ENCODE measurements around the gene MAP2K5.

The MAP2K5 gene

DNA sequence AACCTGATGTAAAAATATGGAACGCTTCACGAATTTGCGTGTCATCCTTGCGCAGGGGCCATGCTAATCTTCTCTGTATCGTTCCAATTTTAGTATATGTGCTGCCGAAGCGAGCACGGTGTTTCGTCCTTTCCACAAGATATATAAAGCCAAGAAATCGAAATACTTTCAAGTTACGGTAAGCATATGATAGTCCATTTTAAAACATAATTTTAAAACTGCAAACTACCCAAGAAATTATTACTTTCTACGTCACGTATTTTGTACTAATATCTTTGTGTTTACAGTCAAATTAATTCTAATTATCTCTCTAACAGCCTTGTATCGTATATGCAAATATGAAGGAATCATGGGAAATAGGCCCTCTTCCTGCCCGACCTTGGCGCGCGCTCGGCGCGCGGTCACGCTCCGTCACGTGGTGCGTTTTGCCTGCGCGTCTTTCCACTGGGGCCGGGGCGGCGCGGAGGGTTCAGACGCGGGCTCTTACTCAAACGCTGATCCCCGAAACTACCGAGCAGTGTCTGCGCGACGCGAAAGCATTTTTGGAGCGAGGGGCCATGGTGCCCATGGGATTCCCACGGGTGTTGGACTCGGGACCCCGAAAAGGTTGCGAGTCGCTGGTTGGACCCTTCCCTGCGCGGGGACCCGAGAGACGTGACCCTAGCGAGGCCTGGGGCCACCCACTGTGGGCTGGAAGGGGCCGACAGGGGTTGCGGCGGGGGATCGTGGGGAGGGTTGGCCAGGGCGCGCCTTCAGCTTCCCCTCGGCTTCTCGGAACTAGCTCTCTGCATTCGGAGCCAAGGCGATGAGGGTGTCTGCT is 297.6 kb downstream of the MAP2K5 start, which contains the start of gene RNU6-1:
RNU6-1 (minus strand) TSS at position 117 of the 820 bp plus-strand sequence.
- peak within 1 kb of the TSS; percentile 80 for H3K4me3 Mint-ChIP-seq
- H3K36me3 Mint-ChIP-seq = peaks cover 21% of the 10 kb centered on the region
- peaks cover 32% of the 10 kb centered on the region for H3K4me1 Mint-ChIP-seq
- peak within 1 kb of the TSS; percentile 99 for H3K27ac Mint-ChIP-seq
- DNase-seq (ENCODE audit: low spot score in 2 of 2) (peak; percentile 90 to 96), ATAC-seq (peak; percentile 95)
- H3K9me3 Mint-ChIP-seq = no peaks in the 10 kb centered on the region

- Mint-ChIP-seq H3K36me3 (peaks cover 21% of the 10 kb centered on the region), H3K4me1 (peaks cover 26% of the 10 kb centered on the region), H3K9me3 (no peaks in the 10 kb centered on the region), H3K4me3 (peak overlapping the region; percentile 80), H3K27ac (peak overlapping the region; percentile 99)
- ATAC-seq (no peak), DNase-seq (ENCODE audit: low spot score in 2 of 2) (peak in 1 of 2 donors; percentile 55)
These were observed 298.4 kb downstream of the MAP2K5 start for GRCh38 chr15:67840749-67841512.

GRCh38 chr15:67841513-67841762 is 298.9 kb downstream of the MAP2K5 start:
- peaks cover 24% of the 10 kb centered on the region for H3K4me1 Mint-ChIP-seq
- peak overlapping the region; percentile 80 for H3K4me3 Mint-ChIP-seq
- no peak for DNase-seq (ENCODE audit: low spot score in 2 of 2)
- no peaks in the 10 kb centered on the region for H3K9me3 Mint-ChIP-seq
- peaks cover 21% of the 10 kb centered on the region for H3K36me3 Mint-ChIP-seq
- no peak for ATAC-seq
- H3K27ac Mint-ChIP-seq = peak overlapping the region; percentile 99

DNA sequence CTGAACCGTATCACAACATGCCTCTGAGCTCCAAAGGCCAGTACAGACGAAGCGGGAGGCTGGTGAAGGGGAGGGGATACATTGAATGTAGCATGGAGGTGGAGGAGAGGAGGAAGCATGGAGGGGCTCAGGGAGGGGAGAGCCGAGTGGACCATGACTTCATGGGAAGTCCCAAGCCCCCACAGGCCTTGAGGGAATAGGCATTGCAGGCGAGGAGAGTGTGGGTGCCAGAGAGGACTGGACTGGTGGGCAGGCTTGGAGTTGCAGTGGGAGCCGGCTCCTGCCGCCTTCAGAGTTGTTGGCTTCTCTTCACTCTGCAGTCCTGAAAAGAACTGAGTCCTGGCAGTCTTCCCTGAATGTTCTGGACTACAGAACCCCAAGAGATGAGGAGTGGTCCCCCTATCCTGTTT is 300.6 kb downstream of the MAP2K5 start:
- ATAC-seq (no peak), DNase-seq (ENCODE audit: low spot score in 2 of 2) (no peak)
- Mint-ChIP-seq H3K4me3 (no peak overlapping the region), H3K4me1 (peaks cover 21% of the 10 kb centered on the region), H3K36me3 (peaks cover 21% of the 10 kb centered on the region), H3K9me3 (no peaks in the 10 kb centered on the region), H3K27ac (no peak overlapping the region)

DNA sequence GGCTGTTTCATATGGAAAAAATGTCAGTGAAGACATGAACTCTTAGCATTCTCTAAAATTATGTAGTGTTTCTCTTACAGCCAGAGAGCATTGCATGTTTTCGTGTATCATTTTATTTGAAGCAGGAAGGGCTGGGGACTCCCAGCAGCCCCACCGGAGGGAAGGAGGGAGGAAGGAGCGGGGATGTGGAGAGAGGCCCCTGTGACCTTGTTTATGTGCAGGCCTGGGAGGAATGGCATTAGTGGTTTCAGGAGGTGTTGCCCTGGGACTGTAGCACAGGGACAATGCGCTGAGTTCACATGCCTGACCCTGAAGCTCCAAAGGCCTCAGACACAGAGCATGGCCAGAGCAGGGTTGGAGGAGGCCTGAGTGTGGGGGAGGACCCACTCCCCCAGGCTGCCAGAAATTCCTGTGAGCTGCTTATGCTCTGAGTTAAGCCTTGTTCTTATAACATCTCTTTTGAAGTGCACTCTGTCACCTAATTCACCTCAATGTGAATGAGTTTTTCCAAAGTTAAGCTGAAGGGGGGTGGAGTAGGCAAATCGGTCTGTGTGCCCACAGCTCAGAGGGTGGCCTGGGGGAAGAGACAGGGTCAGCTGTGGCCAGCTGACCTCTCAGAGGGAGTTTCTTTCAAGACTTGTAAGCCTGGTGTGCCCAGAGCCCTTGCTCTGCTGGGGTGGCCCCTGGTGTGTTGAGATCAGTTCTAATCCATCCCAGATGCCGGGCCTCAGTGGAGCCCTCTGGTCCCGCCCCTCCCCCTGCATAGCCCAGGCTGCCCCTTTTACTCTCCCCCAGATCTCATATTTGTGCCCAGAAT is 301.3 kb downstream of the MAP2K5 start:
- DNase-seq (ENCODE audit: low spot score in 2 of 2) = no peak
- H3K9me3 Mint-ChIP-seq = no peaks in the 10 kb centered on the region
- H3K4me3 Mint-ChIP-seq = no peak overlapping the region
- H3K36me3 Mint-ChIP-seq = peaks cover 21% of the 10 kb centered on the region
- no peak for ATAC-seq
- H3K27ac Mint-ChIP-seq = no peak overlapping the region
- peaks cover 21% of the 10 kb centered on the region for H3K4me1 Mint-ChIP-seq

- no peak overlapping the region for H3K4me3 Mint-ChIP-seq
- H3K27ac Mint-ChIP-seq = no peak overlapping the region
- no peaks in the 10 kb centered on the region for H3K9me3 Mint-ChIP-seq
- peaks cover 3% of the 10 kb centered on the region for H3K36me3 Mint-ChIP-seq
- no peak for DNase-seq (ENCODE audit: low spot score in 2 of 2)
- H3K4me1 Mint-ChIP-seq = peaks cover 5% of the 10 kb centered on the region
- no peak for ATAC-seq
These were observed 303.5 kb downstream of the MAP2K5 start for GRCh38 chr15:67845974-67846373.

DNA sequence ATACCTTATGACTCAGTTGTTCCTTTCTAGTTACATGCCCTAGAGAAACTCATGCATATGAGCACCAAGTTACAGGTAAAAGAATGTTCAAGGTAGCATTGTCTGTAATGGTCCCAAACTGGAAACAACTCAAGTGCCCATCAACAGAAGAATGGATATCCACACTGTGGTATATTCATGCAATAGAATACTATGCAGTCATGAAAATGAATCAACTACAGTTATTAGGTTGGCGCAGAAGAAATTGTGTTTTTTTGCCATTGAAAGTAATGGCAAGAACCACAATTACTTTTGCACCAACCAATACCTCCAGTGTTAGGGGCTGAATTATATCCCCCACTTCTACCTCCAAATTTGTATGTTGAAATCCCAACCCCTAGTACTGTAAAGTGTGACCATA is 307.0 kb downstream of the MAP2K5 start:
- ATAC-seq (no peak), DNase-seq (ENCODE audit: low spot score in 2 of 2) (no peak)
- Mint-ChIP-seq H3K4me3 (no peak overlapping the region), H3K27ac (no peak overlapping the region), H3K4me1 (no peaks in the 10 kb centered on the region), H3K36me3 (no peaks in the 10 kb centered on the region), H3K9me3 (no peaks in the 10 kb centered on the region)

GRCh38 chr15:67850336-67850735 is 307.8 kb downstream of the MAP2K5 start:
- ATAC-seq (no peak), DNase-seq (ENCODE audit: low spot score in 2 of 2) (no peak)
- H3K9me3 Mint-ChIP-seq = no peaks in the 10 kb centered on the region
- no peak overlapping the region for H3K4me3 Mint-ChIP-seq
- no peak overlapping the region for H3K27ac Mint-ChIP-seq
- H3K36me3 Mint-ChIP-seq = no peaks in the 10 kb centered on the region
- H3K4me1 Mint-ChIP-seq = no peaks in the 10 kb centered on the region

DNA sequence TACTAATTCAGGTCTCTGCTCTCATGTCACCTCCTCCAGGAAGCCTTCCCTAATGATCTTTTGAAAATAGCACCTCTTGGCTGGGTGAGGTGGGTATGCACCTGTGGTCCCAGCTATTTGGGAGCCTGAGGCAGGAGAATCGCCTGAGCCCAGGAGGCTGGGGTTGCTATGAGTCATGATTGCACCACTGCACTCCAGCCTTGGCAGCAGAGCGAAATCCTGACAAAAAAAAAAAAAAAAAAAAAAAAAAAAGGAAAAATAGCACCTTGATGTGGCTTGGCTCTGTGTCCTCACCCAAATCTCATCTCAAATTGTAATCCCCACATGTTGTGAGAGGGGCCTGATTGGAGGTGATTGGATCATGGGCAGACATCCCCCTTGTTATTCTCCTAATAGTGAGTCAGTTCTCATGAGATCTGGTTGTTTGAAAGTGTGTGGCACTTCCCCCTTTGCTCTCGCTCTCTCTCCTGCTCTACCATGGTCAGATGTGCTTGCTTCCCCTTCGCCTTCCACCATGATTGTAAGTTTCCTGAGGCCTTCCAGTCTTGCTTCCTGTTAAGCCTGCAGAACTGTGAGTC is 308.6 kb downstream of the MAP2K5 start:
- Mint-ChIP-seq H3K9me3 (no peaks in the 10 kb centered on the region), H3K4me1 (no peaks in the 10 kb centered on the region), H3K36me3 (no peaks in the 10 kb centered on the region), H3K4me3 (no peak overlapping the region), H3K27ac (no peak overlapping the region)
- no peak for ATAC-seq
- no peak for DNase-seq (ENCODE audit: low spot score in 2 of 2)

GRCh38 chr15:67852418-67852817 is 309.9 kb downstream of the MAP2K5 start:
- Mint-ChIP-seq H3K27ac (peak overlapping the region; percentile 70), H3K4me1 (no peaks in the 10 kb centered on the region), H3K4me3 (no peak overlapping the region), H3K9me3 (no peaks in the 10 kb centered on the region), H3K36me3 (no peaks in the 10 kb centered on the region)
- no peak for DNase-seq (ENCODE audit: low spot score in 2 of 2)
- no peak for ATAC-seq

DNA sequence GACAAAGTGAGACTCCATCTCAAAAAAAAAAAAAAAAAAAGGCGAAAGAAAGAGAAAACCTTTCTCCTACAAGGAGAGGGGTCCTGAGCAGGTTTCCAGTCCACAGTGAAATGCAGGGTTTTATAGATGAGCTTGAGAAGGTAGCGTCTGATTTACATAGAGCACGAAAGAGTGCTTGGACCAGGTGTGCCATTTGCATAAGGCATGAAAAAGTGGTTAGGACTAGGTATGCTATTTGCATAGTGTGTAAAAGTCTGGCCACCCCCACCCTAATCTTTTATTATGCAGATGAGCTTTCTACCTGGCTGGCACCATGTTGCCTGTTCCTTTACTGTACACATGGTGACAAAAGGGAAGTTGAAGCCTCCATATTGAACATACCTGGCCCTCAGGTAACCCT is 311.0 kb downstream of the MAP2K5 start:
- Mint-ChIP-seq H3K36me3 (no peaks in the 10 kb centered on the region), H3K9me3 (no peaks in the 10 kb centered on the region), H3K27ac (no peak overlapping the region), H3K4me3 (no peak overlapping the region), H3K4me1 (no peaks in the 10 kb centered on the region)
- ATAC-seq (no peak), DNase-seq (ENCODE audit: low spot score in 2 of 2) (no peak)

DNA sequence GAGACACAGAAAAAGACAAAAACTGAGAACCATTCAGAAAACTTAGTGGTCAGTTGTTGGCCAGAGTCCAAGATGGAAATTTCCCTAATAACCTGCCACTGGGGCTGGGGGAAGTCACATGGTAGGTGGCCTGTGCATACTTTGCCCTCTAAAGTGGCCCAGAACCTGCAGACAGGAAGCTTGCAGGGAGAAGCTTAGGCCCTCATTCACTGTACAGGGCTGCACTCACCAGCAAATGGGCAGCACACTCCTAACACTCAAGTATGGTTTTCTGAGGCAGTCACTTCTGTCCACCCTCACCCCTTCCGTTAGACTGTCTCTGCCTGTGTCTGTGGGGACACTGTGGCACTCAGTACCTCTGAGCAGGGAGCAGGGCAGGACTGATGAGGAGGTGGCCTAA is 311.9 kb downstream of the MAP2K5 start:
- no peak overlapping the region for H3K27ac Mint-ChIP-seq
- ATAC-seq = no peak
- H3K4me1 Mint-ChIP-seq = no peaks in the 10 kb centered on the region
- H3K9me3 Mint-ChIP-seq = no peaks in the 10 kb centered on the region
- H3K36me3 Mint-ChIP-seq = no peaks in the 10 kb centered on the region
- no peak overlapping the region for H3K4me3 Mint-ChIP-seq
- no peak for DNase-seq (ENCODE audit: low spot score in 2 of 2)

DNA sequence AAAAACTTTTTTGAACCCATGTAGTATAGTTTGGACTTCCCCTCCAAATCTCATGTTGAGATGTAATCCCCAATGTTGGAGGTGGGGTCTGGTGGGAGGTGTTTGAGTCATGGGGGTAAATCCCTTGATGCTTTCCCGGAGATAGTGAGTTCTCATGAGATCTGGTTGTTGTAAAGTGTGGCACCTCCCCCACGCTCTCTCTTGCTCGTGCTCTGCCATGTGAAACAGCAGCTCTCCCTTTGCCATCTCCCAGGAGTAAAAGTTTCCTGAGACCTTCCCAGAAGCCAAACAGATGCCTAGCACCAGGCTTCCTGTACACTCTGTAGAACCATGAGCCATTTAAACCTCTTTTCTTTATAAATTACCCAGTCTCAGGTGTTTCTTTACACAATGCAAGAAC is 313.3 kb downstream of the MAP2K5 start:
- DNase-seq (ENCODE audit: low spot score in 2 of 2) = no peak
- Mint-ChIP-seq H3K36me3 (no peaks in the 10 kb centered on the region), H3K4me3 (no peak overlapping the region), H3K4me1 (no peaks in the 10 kb centered on the region), H3K9me3 (no peaks in the 10 kb centered on the region), H3K27ac (no peak overlapping the region)
- ATAC-seq = no peak
